Right ventricle myocardium inferior (tissue), 1 donor: ENCODE results near the gene WDR53. TPM values are rescaled to one million over a fixed set of nuclear protein-coding genes. Genes with fewer than 3 reads are reported as not detected.

Source experiments
- total RNA-seq: library from RNA; stranded (reverse); fragmentation: NEBNext Ultra II Directional; extraction: Animal tissue kit (Norgen Biotek cat#: 25700); gene quantifications from one replicate; pipeline ENCODE4 v1.2.1, GENCODE V29; 2021
- donor health status: DM: no; HTN: yes; CAD: no; lungs with severe emphysema.

WDR53 gene
- total RNA-seq, 1 donor from 2014 or later = 9.8 TPM

Other genes with a start within 250 kb of the WDR53 start
- gene TM4SF19, start 230.2 kb downstream of the WDR53 start, total RNA-seq = not detected
- gene UBXN7, start 136.1 kb downstream of the WDR53 start, total RNA-seq = 31.1 TPM
- 21.9 TPM for gene RNF168, start 64.8 kb downstream of the WDR53 start, total RNA-seq
- gene SMCO1, start 53.2 kb downstream of the WDR53 start, total RNA-seq = 78.6 TPM
- gene FBXO45, start 106 bp upstream of the WDR53 start, total RNA-seq = 8.2 TPM
- 3.1 TPM for gene NRROS, start 71.1 kb upstream of the WDR53 start, total RNA-seq
- 1.9 TPM for gene CEP19, start 143.7 kb upstream of the WDR53 start, total RNA-seq
- gene PIGX, start 143.8 kb upstream of the WDR53 start, total RNA-seq = 15.0 TPM
- 45.4 TPM for gene PAK2, start 171.3 kb upstream of the WDR53 start, total RNA-seq